Panc1 (cell line): ENCODE results near the gene LMNTD1. TPM values are rescaled to one million over a fixed set of nuclear protein-coding genes. Genes with fewer than 3 reads are reported as not detected.

Experiments
- ATAC-seq: fragments of 200-7000 bp; cut with Tn5 transposase; 2 replicates; pipeline ENCODE4 v1.9.1; 2020; ENCODE audit warnings: mild to moderate bottlenecking, moderate library complexity
- BruUV-seq: library from RNA; stranded (reverse); fragments of 400-500 nt; replicated peaks from 2 replicates; lab custom pipeline; 2021; lab: Mats Ljungman, UMichigan
- CTCF ChIA-PET: fragments of 300-600 bp; sonication (Branson Sonifier 250); formaldehyde crosslinking; loops from one replicate; lab custom pipeline; 2022; ENCODE audit warnings: antibody characterized with exemption; lab: Charles Lee
- POLR2A ChIA-PET: fragments of 300-600 bp; sonication (Branson Sonifier 250); formaldehyde crosslinking; loops from one replicate; lab custom pipeline; 2022; ENCODE audit warnings: antibody characterized with exemption; lab: Charles Lee
- DNase-seq: peaks from one replicate; pipeline ENCODE4 v3.0.0-alpha.2; 2010; ENCODE audit warnings: low read depth, low spot score
- H3K27ac ChIP-seq: 2 replicates; pipeline ENCODE4 v1.5.1; 2011; ENCODE audit warnings: mild to moderate bottlenecking, low read length, inconsistent platforms
- H3K27me3 ChIP-seq: fragments of 200-500 bp; sonication (Bioruptor generic); 2 replicates; pipeline ENCODE4 v1.6.0; 2014; ENCODE audit warnings: low read length, inconsistent platforms; ENCODE audit not compliant: control insufficient read depth, insufficient read depth
- H3K36me3 ChIP-seq: fragments of 200-500 bp; sonication (Bioruptor generic); 2 replicates; pipeline ENCODE4 v1.5.1; 2014; ENCODE audit warnings: inconsistent platforms, mild to moderate bottlenecking, low read length, moderate library complexity; ENCODE audit not compliant: control insufficient read depth, insufficient read depth
- H3K4me1 ChIP-seq: 2 replicates; pipeline ENCODE4 v1.5.1; 2011; ENCODE audit warnings: inconsistent platforms, mild to moderate bottlenecking, low read length, moderate library complexity; ENCODE audit not compliant: control insufficient read depth, insufficient read depth
- H3K4me3 ChIP-seq, 2 experiments: 2 replicates each; pipeline ENCODE4 v1.5.1; 2011 to 2012; ENCODE audit warnings: low read depth in 2 of 2, low read length in 2 of 2, mild to moderate bottlenecking in 2 of 2, inconsistent platforms in 1 of 2, moderate library complexity in 1 of 2
- H3K9me3 ChIP-seq: fragments of 200-500 bp; sonication (Bioruptor generic); 2 replicates; pipeline ENCODE4 v1.5.1; 2014; ENCODE audit warnings: low read depth, mild to moderate bottlenecking, inconsistent platforms, low read length, moderate library complexity; ENCODE audit not compliant: control insufficient read depth, insufficient read depth
- CTCF ChIP-seq: fragments of 450-650 bp; IDR thresholded peaks from 2 replicates; pipeline ENCODE4 v1.5.1; 2017; ENCODE audit warnings: mild to moderate bottlenecking
- POLR2AphosphoS5 ChIP-seq: IDR thresholded peaks from 2 replicates; pipeline ENCODE4 v1.6.1; 2012; ENCODE audit warnings: mild to moderate bottlenecking, low read depth, low read length, moderate library complexity
- REST ChIP-seq, 2 experiments: IDR thresholded peaks; 2 replicates each; pipeline ENCODE4 v1.6.1; 2011 to 2012; ENCODE audit warnings: low read depth in 2 of 2, control low read depth in 1 of 2, low read length in 1 of 2, mild to moderate bottlenecking in 1 of 2, moderate library complexity in 1 of 2; ENCODE audit not compliant: insufficient read depth in 1 of 2
- SIN3A ChIP-seq: IDR thresholded peaks from 2 replicates; pipeline ENCODE4 v1.6.1; 2012; ENCODE audit warnings: low read depth, mild to moderate bottlenecking, low read length, moderate library complexity, borderline replicate concordance; ENCODE audit not compliant: insufficient read depth
- TCF7L2 ChIP-seq: IDR thresholded peaks from 2 replicates; pipeline ENCODE4 v1.6.1; 2011; ENCODE audit warnings: mild to moderate bottlenecking, low read depth, low read length, inconsistent platforms
- in situ Hi-C: cut with HindIII; loops from 2 replicates; pipeline ENCODE4 v1.10.0; 2016; ENCODE audit warnings: low sequenced_read_pairs, low pct_unique_long_range_greater_than_20kb
- intact Hi-C: fragments of 100-400 bp; cut with micrococcal nuclease; formaldehyde crosslinking; loops from one replicate; pipeline ENCODE4 v1.10.0; 2022; ENCODE audit not compliant: unreplicated experiment
- total RNA-seq: library from RNA; stranded (reverse); gene quantifications from one replicate; pipeline ENCODE4 v1.2.1, GENCODE V29; 2021; ENCODE audit not compliant: unreplicated experiment

The LMNTD1 gene
- total RNA-seq, 1 experiment from 2014 or later, result 0.13 TPM

GRCh38 chr12:25469861-25470260 is 83.2 kb downstream of the LMNTD1 start:
- H3K36me3 ChIP-seq, result no peaks in the 10 kb centered on the region
- POLR2A ChIA-PET, result no interaction called here

GRCh38 chr12:25469368-25469767 is 83.7 kb downstream of the LMNTD1 start:
- Histone ChIP-seq H3K4me3 (no peak overlapping the region), H3K4me1 (no peaks in the 10 kb centered on the region), H3K27ac (no peak overlapping the region), H3K9me3 (no peaks in the 10 kb centered on the region; the same call in 1 of the 2 replicates), H3K36me3 (no peaks in the 10 kb centered on the region), H3K27me3 (no peaks in the 10 kb centered on the region)
- ChIA-PET CTCF (no interaction called here), POLR2A (interaction anchor here (1.2 kb wide), 1 partner anchor 29 kb away, joined by 4 read pairs; no protein-coding TSS in a partner anchor)
- DNase-seq (no peak), ATAC-seq (no peak)
- BruUV-seq, result no TSS peak
- intact Hi-C loops (no loop called here), in situ Hi-C loops (no loop called here)
- TF ChIP-seq REST (IDR thresholded peaks at IDR 0.05; ENCODE audit: insufficient read depth in 1 of 2, low read depth in 2 of 2, low read length in 1 of 2) (no peak), CTCF (no peak), TCF7L2 (no peak), SIN3A (no peak), POLR2AphosphoS5 (no peak)

More at GRCh38 chr12:25469861-25470260, 83.2 kb downstream of the LMNTD1 start:
- CTCF ChIA-PET, result no interaction called here
- TF ChIP-seq SIN3A (no peak), CTCF (no peak), REST (IDR thresholded peaks at IDR 0.05; ENCODE audit: insufficient read depth in 1 of 2, low read depth in 2 of 2, low read length in 1 of 2) (no peak), TCF7L2 (no peak), POLR2AphosphoS5 (no peak)
- Histone ChIP-seq H3K9me3 (no peaks in the 10 kb centered on the region), H3K4me3 (no peak overlapping the region), H3K4me1 (no peaks in the 10 kb centered on the region), H3K27ac (no peak overlapping the region), H3K27me3 (no peaks in the 10 kb centered on the region)
- no peak for DNase-seq
- intact Hi-C loops (no loop called here), in situ Hi-C loops (no loop called here)
- no TSS peak for BruUV-seq
- ATAC-seq, result no peak
